Activated T-cell treated with anti-CD3 and anti-CD28 coated beads for 48 hours (primary cell): Measurements from ENCODE around the gene ZBED4.

ENCODE experiments used
- DNase-seq: peaks from one replicate; pipeline ENCODE4 v3.0.0-alpha.2; 2020; ENCODE audit warnings: low read depth

The ZBED4 gene

GRCh38 chr22:49900441-49901230 is 47.0 kb downstream of the ZBED4 start:
- no peak for DNase-seq

- DNase-seq: no peak
These were observed 47.8 kb downstream of the ZBED4 start for GRCh38 chr22:49901457-49901856.

GRCh38 chr22:49903322-49904039 is 49.8 kb downstream of the ZBED4 start:
- no peak for DNase-seq

GRCh38 chr22:49904040-49904369 is 50.4 kb downstream of the ZBED4 start:
- DNase-seq: no peak

- no peak for DNase-seq
These were observed 51.8 kb downstream of the ZBED4 start for GRCh38 chr22:49905465-49905864.

GRCh38 chr22:49906071-49906798 is 52.6 kb downstream of the ZBED4 start:
- no peak for DNase-seq

GRCh38 chr22:49906799-49907290 is 53.2 kb downstream of the ZBED4 start:
- no peak for DNase-seq

- DNase-seq: no peak
These were observed 54.2 kb downstream of the ZBED4 start for GRCh38 chr22:49907807-49908206.

GRCh38 chr22:49909476-49910205 is 56.0 kb downstream of the ZBED4 start:
- DNase-seq: no peak

- no peak for DNase-seq
These were observed 56.8 kb downstream of the ZBED4 start for GRCh38 chr22:49910229-49911155.

- no peak for DNase-seq
These were observed 58.4 kb downstream of the ZBED4 start for GRCh38 chr22:49911881-49912625.

- no peak for DNase-seq
These were observed 59.4 kb downstream of the ZBED4 start for GRCh38 chr22:49913026-49913425.

- no peak for DNase-seq
These were observed 59.8 kb downstream of the ZBED4 start for GRCh38 chr22:49913446-49913845.

- no peak for DNase-seq
These were observed 60.6 kb downstream of the ZBED4 start for GRCh38 chr22:49914256-49914655.

- DNase-seq: no peak
These were observed 62.0 kb downstream of the ZBED4 start for GRCh38 chr22:49915610-49916009.

GRCh38 chr22:49916831-49917230 is 63.2 kb downstream of the ZBED4 start:
- DNase-seq: no peak

GRCh38 chr22:49917974-49918910 is 64.6 kb downstream of the ZBED4 start, which contains the start of the genes ALG12 and CRELD2:
Gene ALG12 (minus strand): TSS chr22:49918438. CDS start chr22:49913765, 4,673 bp downstream.
Gene CRELD2 (plus strand): TSS chr22:49918634. CDS start chr22:49918770, 136 bp downstream.
- peak; percentile 96 for DNase-seq

- DNase-seq: no peak
These were observed 65.6 kb downstream of the ZBED4 start for GRCh38 chr22:49918911-49919881.
